ENCODE measurements around the gene HPGDS.
"Not testable (repeated sequence)": the region's sequence is repeated elsewhere in the genome, so short reads cannot be mapped to it uniquely, and the experiment has no call there.

Gene HPGDS

GRCh38 chr4:94342694-94343093 is at the start of gene HPGDS:
Gene HPGDS, minus strand, starts transcription at chr4:94342836. Its CDS starts 8,207 bp downstream, at chr4:94334629.
- DNase-seq (ENCODE audit: low read depth) = no peak
- no peak within 1 kb of the TSS for H3K4me3 ChIP-seq (ENCODE audit: low read length)
- TF ChIP-seq CTCF (IDR thresholded peaks at IDR 0.05; ENCODE audit: insufficient read depth, low read depth, low read length, missing control alignments) = no peak

- H3K4me3 ChIP-seq (ENCODE audit: low read length) = no peak overlapping the region
- peak; percentile 23 for DNase-seq (ENCODE audit: low read depth)
- peak; percentile 65 for TF ChIP-seq CTCF (IDR thresholded peaks at IDR 0.05; ENCODE audit: insufficient read depth, low read depth, low read length, missing control alignments)
These were observed 48.3 kb upstream of the HPGDS start for GRCh38 chr4:94390804-94391410.

- no peak for DNase-seq (ENCODE audit: low read depth)
- no peak overlapping the region for H3K4me3 ChIP-seq (ENCODE audit: low read length)
- TF ChIP-seq CTCF (IDR thresholded peaks at IDR 0.05; ENCODE audit: insufficient read depth, low read depth, low read length, missing control alignments) = no peak
These were observed 47.1 kb upstream of the HPGDS start for GRCh38 chr4:94389595-94390267.

GRCh38 chr4:94387965-94388364 is 45.3 kb upstream of the HPGDS start:
- H3K4me3 ChIP-seq (ENCODE audit: low read length); DNase-seq (ENCODE audit: low read depth): not testable (repeated sequence)

GRCh38 chr4:94385452-94385851 is 42.8 kb upstream of the HPGDS start:
- not testable (repeated sequence) for DNase-seq (ENCODE audit: low read depth); H3K4me3 ChIP-seq (ENCODE audit: low read length)

GRCh38 chr4:94382891-94383290 is 40.3 kb upstream of the HPGDS start:
- not testable (repeated sequence) for DNase-seq (ENCODE audit: low read depth); H3K4me3 ChIP-seq (ENCODE audit: low read length)

GRCh38 chr4:94378047-94378446 is 35.4 kb upstream of the HPGDS start:
- no peak overlapping the region for H3K4me3 ChIP-seq (ENCODE audit: low read length)
- DNase-seq (ENCODE audit: low read depth) = no peak
- no peak for TF ChIP-seq CTCF (IDR thresholded peaks at IDR 0.05; ENCODE audit: insufficient read depth, low read depth, low read length, missing control alignments)

- H3K4me3 ChIP-seq (ENCODE audit: low read length) = no peak overlapping the region
- no peak for DNase-seq (ENCODE audit: low read depth)
- TF ChIP-seq CTCF (IDR thresholded peaks at IDR 0.05; ENCODE audit: insufficient read depth, low read depth, low read length, missing control alignments) = no peak
These were observed 34.7 kb upstream of the HPGDS start for GRCh38 chr4:94377294-94377693.
